DMS79 (cell line): ENCODE data around the gene FCHSD1.

Source experiments
- DNase-seq: peaks from one replicate; lab custom pipeline; 2025; lab: John Stamatoyannopoulos, UW

FCHSD1 gene

DNA sequence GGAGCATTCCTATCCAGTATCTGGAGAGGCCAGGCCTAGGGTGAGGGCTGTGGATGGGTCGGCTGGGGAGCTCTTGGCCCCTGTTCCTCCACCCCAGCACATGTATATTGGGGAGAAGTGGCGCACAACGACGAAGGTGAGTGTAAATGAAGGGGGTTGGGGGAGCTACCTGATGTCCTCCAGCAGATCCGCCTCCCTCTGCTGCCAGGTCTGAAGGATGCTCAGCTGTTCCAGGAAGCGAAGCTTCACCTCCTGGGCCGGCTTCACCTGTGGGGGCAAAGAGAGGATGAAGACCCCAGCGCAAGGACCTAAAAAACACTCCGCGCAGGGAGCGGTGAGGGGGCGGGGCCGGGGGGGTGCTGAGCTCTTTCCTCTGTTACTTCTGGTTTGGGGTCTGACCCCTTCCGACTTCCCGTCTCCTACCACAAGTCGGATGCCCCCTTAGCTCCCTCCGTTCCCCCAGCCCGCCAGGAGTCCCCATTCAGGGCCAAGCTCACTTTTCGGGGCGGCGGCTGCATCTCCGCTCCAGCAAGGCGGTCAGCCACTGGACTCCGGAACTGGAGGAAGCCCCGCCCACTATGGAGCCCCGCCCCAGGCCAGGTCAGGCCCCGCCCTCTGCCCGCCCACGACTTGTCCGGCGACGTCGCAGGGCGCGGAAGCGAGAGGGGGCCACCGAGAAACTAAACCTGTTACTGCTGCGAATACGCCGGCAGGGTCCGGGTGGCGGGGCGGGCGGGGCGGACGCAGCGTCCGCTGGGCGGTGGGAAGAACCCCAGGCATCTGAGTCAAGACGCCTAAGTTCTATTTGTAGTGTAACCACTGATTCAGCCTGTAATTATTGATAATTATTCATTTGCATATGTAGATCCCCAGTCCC is at the start of gene FCHSD1:
Gene FCHSD1 (minus strand): TSS at position 568 of the 877 bp plus-strand sequence. CDS start 50 bp downstream, at position 518.
- DNase-seq: peak; percentile 2

DNA sequence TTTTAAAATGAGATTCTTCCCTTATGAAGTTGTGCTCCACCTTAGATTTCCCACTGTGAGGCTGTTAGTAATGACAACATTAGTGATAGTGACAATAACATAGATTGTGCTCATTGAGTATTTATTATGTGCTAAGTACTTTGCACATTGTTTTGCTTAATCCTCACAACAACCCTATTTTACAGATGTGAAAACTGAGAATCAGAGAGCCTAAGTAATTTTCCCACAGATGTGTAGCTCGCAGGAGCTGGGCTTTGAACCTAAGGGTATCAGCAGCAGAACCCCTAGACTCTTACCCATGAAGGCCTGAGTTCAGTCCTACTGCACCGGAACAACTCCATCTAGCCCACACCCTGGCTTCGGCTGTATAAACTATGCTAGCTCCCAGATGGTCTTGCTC is 46.4 kb upstream of the FCHSD1 start:
- no peak for DNase-seq

DNA sequence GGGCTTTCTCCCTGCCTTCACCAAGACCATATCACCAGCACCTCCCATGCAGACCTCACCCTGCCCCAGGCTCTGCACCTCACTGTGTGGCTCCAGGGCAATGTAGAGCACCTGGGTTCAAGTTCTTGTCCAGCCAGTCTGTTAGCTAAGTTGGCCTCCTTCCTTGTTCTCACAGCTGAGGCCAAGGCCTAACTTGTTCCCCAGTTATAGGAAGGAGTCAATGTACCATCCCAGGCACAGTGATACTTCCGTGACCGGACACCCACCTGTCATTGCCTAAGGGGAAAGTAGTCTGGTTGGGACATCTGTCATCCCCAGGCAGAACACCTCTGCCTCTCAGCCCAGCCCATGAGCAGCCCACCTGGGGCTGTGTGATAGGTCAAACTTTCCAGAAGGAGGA is 45.2 kb upstream of the FCHSD1 start:
- DNase-seq: no peak

DNA sequence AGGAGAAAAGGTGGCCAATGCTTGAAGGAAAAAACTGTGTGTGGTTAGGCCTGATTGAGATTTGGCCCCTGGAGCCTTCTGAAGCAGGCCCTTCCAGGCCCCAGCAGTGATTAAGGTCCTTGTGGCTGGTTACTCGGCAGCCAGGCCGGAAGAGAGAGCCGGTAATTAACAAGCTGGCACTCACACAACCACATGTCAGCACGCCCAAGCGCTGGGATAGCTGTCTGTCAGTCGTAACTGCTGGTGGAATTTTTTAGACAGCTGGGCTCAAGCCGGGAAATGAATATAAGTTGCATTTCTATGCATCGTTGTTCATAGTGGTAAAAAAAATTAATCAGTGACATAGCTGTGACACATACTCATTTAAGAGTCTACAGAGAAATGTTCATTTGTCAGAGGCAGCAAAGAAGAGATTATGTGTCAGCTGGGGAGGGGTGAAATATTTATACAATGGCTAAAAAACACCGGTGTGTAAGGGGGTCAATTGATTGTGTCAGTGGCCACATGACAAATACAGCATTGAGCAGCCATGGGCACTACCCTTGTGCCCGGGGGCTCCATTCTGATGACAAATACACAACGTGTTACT is 44.5 kb upstream of the FCHSD1 start:
- DNase-seq: peak; percentile 20

DNA sequence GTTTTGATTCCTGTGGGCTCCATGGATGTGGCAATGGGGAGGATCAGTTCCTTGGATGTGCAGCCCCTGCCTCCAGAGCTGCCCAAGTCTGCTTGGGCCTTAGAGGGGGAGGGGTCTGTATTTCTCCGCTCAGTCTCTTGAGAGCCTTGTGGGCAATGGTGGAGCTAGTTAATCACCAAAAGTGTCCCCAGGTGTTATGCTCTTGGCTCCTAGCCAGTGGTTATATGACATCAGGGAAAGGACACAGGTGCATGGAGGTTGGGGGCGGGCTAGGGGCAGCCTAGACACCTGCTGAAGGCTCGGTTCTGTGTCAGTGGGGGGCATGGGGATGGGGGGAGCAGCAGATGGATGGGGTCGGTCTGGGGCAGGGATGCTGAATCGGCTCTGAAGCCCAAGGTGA is 43.3 kb upstream of the FCHSD1 start:
- DNase-seq: peak; percentile 60

DNA sequence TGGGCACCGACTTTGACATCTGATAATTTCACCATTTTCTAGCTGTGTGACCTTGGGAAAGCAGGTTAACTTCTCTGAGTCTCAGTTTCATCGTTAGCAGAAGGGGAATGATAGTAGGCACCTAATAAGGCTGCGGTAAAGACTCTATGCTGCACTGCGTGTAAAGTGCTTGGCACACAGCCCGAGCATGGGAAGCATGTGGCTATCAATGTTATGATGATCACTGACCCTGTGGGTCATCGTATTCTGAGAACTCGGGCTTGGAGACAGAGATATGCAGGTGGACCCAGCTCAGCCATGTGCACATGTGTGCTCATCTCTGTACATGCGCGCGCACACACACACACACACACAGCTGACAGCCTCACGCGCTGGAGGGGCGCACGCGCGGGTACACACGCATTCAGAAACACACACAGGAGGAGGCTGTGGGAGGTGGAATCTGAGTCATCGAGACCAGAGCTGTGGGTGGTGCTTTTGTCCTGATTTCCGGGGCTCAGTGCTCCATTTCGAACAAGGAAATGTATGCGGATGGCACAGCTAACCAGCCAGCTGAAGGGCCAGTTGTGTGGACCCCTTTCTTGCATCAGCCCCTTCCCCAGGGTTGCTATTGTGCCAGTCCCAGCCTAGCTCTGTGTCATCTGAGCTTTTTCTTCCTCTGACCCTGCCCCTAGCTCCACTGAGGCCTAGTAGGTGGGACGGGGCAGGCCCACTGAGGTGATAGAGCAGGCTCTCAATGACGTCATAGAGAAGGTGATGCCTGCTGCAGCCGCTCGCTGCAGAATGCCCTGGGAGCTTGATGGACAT is 41.9 kb upstream of the FCHSD1 start:
- DNase-seq: no peak

DNA sequence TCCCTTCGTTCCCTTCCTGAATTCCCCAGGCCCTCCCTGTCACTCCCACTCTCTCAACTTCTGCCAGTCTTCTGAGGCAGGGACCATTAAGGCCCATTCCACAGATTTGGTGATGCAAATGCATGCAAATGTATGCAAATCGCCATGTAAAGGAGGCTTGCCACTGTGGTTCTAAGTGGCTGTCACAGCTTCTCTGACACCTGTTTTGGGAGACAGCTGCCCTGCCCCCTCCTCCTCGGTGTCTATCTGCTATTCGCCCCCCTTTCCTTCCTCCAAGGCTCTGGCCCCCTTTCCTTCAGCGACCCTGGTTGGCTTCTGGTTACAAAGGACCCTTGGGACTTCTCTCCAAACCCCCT is 41.3 kb upstream of the FCHSD1 start:
- DNase-seq: no peak

DNA sequence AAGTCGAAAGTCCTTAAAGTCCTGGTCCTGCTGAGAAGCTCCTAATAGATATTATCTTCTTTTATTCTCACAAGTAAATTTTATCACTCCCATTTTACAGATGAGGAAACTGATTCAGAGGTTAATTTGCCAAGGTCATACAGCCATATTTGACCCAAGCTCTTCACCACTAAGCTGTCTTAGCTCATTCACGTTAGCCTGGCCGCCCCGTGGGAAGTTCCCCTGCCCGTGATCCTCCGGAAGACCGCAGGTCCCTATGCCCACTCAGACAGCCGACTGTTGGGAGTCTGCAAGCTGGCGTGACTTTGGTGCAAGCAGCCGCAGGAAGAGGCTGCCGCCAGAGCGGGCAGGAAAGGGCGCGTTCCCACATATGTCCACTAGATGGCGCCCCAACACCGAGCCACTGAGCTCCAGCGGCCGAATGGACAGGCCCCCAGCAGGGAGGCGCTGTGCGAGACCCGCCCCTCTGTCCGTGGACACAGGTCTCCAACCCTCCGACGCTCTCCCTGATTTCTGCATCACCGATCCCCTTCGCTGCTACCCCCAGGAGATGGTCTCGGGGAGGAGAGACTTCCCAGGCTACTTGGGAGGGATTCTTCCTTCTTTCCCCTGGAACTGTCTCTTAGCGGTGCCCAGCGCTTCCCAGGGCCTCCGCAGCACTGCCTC is 40.8 kb upstream of the FCHSD1 start:
- DNase-seq: peak; percentile 3

DNA sequence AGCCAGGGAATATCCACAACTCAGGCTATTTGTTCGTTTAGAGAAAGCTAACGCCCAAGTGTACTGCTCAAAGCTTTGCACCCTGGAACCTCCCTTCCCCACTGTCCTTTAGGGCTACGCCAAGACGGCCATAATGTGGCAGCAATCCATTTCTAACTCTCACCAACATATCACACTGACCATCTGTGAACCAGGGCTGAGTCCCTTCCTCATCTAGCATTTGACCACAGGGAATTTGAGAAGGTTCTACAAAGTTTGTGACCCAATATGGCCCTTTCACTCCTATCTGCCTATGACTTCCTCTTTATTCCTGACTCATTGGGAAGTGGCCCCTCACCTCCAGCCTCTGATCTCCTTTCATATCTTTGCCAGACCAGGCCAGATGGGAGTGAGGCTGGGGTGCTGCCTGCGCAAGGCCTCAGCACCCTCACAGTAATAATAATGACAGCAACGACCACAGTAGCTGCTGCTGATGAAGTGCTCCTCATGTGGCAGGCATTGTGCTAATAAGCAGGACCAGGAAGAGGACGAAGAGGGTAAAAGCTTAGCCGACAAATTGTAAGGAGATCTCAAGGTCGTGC is 40.2 kb upstream of the FCHSD1 start:
- no peak for DNase-seq

DNA sequence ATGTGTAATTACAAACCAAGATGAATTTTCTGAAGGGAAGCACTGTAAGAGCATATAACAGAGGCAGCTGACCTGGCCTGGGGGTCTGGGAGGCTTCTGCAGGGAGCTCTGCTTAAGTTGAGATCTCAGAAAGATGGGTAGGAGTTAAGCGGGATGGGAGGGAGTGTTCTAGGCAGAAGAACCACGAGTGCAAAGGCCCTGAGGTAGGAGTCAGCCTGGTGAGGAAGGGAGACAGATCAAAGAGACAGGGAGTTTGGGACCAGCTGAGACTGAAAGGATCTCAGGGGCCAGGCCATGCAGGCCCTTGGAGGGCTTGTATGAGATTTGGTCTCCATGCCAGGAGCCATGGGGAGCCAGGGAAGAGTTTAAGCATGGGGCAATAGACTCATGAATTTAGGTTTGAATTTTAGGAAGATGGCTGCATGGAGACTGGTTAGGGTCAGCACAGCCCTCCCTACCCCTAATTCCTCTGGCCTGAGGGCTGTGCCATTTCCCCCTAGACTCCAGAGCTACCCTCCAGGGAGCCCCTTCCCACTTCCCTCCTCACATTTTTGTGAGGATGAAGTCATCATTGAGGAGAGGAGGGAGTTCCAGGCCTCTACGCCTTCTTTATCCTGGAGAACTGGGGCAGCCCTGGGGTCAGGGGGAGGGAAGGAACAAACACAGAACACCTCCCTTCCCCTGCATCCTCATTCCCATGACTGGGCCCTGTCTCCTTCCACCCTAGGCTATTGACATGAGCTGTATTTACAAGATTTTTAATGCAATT is 35.6 kb upstream of the FCHSD1 start:
- DNase-seq: no peak

DNA sequence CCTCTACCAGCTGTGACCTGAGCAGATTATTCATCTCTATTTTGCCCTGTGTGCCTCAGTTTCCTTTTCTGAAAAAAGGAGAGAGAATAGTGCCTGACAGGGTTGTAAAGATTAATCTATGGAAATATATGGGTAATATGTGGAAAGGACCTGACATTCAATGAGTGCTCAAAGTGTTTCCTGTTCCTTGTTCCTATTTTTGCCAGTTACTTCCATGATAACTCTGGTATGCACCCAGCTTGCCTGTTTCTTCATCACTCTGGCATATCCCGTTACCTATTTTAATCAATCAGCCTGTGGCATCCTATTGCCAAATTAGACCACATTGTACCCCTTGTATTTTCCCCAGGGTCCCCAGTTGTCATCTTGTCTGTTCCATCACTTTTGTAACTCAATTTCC is 34.4 kb upstream of the FCHSD1 start:
- DNase-seq: no peak

DNA sequence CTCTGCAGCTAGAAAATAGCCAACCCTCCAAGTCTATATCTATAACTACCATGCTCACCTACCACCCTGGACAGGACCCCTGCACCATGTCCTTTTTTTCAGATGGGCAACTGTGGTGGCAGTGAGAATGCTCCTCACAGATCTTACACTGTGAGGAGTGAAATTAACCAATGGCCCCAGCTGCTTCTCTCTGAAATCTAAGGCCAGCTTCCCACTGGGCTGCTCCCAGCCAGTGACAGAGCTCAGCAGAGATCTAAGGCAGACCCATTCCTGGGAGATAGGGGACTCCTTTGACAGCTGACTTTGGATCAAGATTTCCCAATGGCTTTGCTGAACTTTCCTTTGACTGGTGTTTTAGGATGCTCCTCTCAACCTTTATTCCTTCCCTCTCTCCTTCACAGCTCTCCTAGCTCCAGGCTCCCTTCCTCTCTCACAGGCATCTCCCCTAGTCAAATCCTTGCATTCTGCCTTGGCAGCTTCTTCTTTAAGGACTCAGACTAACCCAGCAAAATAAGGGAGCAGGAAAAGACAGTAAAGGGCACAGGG is 32.5 kb upstream of the FCHSD1 start:
- DNase-seq: no peak

DNA sequence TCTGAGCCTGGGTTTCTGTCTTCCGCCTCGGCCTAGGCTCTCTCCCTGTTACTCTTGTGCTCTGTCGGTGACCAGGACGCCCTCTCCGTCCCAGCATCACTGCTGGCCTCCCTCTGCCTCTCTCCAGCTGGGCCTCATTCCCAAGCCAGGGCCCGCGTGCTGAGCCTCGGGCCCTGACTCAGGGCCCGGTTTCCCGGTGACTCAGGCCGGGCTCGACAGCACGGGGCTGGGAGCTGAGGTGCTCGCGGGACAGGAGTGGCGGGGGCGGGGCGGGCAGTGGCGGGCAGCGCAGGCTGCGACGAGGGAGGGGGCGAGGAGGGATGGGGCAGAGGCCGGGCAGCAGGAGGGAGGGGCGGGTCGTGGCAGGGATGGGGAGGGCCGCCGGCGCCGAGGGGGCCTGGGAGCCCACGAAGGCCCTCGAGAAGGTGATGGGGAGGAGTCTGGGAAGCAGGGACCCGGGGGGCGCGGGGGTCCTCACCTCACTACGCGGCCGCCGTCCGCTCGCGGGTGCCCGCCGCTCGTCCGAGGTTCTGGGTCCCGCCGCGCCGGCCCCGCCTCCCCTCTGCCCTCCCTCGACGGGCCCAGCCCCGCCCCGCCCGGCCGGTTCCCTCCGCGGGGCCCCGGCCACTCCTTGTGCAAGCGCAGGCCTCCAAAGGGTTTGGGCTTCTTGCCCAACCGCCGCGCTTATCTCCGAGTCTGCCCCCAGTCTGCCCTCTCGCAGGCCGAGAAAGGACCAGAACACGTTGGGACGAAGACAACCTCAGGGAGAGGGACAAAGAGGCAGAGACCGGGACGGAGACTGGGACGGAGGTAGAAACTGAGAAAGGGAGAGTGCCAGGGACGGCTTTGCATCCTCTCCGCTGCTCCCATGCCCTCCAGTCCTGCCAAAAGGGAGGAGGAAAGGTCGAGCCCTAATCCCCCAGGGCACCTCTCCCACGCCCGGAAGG is 30.8 kb upstream of the FCHSD1 start, which contains the start of gene ARAP3:
Gene ARAP3 (minus strand): TSS at position 536 of the 947 bp plus-strand sequence. CDS start 1,744 bp downstream, outside the sequence.
- DNase-seq: no peak

DNA sequence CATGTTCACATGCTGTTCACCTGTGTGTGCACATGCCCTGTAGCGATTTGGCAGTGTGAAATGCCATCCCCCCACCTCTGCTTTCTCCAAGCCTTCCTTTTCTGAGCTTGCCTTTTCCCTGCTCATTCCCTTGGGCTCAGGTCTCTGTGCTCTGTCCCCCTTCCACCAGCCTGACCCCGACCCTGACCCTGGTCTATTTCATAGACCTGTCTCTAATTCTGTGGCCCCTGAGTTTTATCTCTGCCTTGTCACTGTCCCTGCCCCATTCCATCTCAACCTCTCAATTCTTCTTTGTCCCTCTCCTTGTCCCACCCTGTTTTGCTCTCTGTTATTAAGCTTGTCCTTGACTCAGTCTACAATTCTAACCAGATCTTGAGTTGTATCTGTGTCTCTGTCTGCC is 30.1 kb upstream of the FCHSD1 start:
- DNase-seq: no peak

DNA sequence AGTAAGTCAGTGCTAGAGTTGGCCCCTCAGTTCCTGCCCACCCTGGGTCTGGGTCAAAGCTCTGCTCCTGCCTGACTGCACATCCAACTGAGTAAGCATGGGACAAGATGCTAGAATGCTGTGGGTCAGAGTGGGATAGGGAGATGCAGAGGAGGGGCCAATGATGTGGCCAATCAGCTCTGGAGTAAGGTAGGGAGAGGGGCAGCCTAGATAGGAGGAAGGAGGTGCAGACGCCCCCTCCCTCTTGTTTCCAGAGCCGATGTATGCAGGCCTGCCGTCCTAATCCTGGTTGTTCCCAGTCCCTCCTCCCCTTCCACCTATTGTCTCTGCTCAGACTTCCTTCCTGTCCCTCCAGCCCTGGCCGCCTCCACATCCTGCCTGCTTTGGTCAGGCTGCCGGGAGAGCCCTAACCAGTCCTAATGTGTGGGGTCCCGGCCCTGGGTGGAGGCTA is 29.6 kb upstream of the FCHSD1 start:
- no peak for DNase-seq

DNA sequence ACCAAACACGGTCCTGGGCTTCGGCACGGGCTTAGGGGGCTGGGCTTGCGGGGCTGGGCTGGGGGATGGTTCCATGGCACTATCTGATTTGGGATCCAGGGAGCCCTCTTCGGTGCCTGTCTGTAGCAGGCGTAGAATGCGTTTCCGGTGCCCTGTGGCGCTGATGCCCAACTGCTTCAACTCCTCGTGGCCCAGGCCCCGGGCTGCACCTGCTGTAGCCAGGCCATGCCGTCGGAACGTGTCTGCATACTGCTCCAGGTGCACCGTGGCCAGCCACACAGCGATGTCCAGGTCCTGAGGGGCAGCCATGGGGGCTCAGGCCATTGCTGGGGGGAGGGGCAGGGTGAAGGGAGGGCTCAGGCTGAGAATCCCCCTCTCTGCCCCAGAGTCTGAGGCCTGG is 29.0 kb upstream of the FCHSD1 start:
- DNase-seq: no peak

DNA sequence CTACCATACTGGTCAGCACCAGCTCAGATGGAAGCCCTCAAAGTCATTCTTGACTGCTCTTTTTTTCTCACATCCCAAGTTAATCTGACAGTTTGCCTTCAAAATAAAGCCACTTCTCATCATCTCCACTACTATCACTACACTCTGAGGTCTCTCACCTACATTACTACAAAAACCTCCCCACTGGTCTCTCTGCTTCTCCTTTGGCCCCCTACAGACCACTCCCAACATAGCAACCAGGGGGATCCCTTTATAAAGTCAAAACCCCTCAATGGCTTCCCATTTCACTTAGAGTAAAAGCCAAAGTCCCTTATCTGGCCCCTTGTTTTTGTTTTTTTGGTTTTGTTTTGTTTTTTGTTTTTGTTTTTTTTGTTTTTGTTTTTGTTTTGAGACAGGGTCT is 26.2 kb upstream of the FCHSD1 start:
- DNase-seq: no peak

DNA sequence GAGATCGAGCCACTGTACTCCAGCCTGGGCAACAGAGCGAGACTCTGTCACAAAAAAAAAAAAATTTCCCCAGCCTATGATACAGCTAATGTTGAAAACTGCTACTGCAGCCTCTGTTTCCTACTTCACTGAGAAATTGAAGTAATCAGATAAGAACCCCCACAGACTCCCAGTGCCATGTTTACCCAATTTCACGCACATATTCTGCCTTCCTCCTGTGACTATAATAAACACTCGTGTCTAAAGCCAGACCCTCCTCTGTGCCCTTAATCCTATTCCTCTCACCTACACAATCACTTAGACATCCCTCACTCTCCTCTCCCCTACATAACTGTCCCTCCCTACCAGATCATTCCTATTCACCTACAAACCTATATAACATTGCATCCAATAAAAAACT is 24.5 kb upstream of the FCHSD1 start:
- no peak for DNase-seq

DNA sequence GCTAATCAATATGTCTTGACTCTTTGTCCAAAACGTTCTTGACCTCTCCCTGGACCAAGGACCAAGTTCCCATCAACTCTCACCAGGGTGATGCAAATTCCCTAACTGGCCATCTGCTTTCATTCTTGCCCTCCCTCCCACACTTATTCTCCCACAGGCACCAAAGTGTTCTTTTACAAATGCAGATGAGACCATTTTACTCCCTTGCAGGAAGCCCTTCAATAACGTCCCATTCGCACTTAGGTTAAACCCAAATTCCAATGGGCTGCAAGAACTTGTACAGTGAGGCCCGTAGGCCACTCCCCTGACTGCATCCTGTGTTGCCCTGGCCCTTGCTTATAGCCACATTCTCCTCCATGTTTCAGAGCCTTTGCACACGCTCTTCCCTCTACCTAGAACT is 23.5 kb upstream of the FCHSD1 start:
- DNase-seq: no peak
